Tibial nerve (tissue), 4 donors: Measurements from ENCODE around the gene GCK.

Experiments used
- CTCF ChIP-seq, 5 experiments: fragments of 200-600 bp in 3 of 5; fragments of 450-650 bp in 2 of 5; sonication (generic) in 3 of 5; IDR thresholded peaks; one replicate each; pipeline ENCODE4 v1.5.1; 2016 to 2019; ENCODE audit warnings: antibody characterized with exemption in 5 of 5, mild to moderate bottlenecking in 3 of 5, moderate library complexity in 2 of 5
- EP300 ChIP-seq, 2 donors: sonication (generic); formaldehyde crosslinking; IDR thresholded peaks; one replicate each; pipeline ENCODE4 v1.6.1; 2017; ENCODE audit warnings: antibody characterized with exemption in 2 of 2, mild to moderate bottlenecking in 1 of 2
- POLR2A ChIP-seq, 2 donors: fragments of 450-650 bp; IDR thresholded peaks; one replicate each; pipeline ENCODE4 v1.6.1; 2017; ENCODE audit warnings: antibody characterized with exemption in 2 of 2, mild to moderate bottlenecking in 2 of 2, moderate library complexity in 2 of 2

- TF ChIP-seq CTCF (IDR thresholded peaks at IDR 0.05), result no peak
- no peak for TF ChIP-seq POLR2A (IDR thresholded peaks at IDR 0.05)
- TF ChIP-seq EP300 (IDR thresholded peaks at IDR 0.05), result no peak
Observed at GRCh38 chr7:44232901-44233715, 43.9 kb upstream of the GCK start.
